ENCODE data around the gene ZNF581.

The ZNF581 gene

GRCh38 chr19:55668603-55669348 is 25.3 kb downstream of the ZNF581 start:
- no peak for DNase-seq

GRCh38 chr19:55669418-55670279 is 26.2 kb downstream of the ZNF581 start:
- DNase-seq = no peak

GRCh38 chr19:55670280-55671053 is 27.0 kb downstream of the ZNF581 start:
- no peak for DNase-seq

- DNase-seq = no peak
Measured at GRCh38 chr19:55671054-55671378, 27.6 kb downstream of the ZNF581 start.

GRCh38 chr19:55672418-55672817 is 29.0 kb downstream of the ZNF581 start:
- DNase-seq = no peak

GRCh38 chr19:55673465-55673864 is 30.0 kb downstream of the ZNF581 start:
- DNase-seq = no peak

- no peak for DNase-seq
Measured at GRCh38 chr19:55673889-55674288, 30.4 kb downstream of the ZNF581 start.

- DNase-seq = no peak
Measured at GRCh38 chr19:55674459-55674840, 31.0 kb downstream of the ZNF581 start.

- peak; percentile 95 for DNase-seq
Measured at GRCh38 chr19:55674841-55675660, 31.6 kb downstream of the ZNF581 start, which contains the start of gene EPN1. Gene EPN1 (plus strand): TSS chr19:55675226. CDS start chr19:55678628, 3,402 bp downstream.

GRCh38 chr19:55675661-55676354 is 32.4 kb downstream of the ZNF581 start:
- no peak for DNase-seq

- no peak for DNase-seq
Measured at GRCh38 chr19:55676383-55676782, 32.9 kb downstream of the ZNF581 start.

GRCh38 chr19:55676889-55677505 is 33.5 kb downstream of the ZNF581 start:
- no peak for DNase-seq

GRCh38 chr19:55677572-55678028 is 34.2 kb downstream of the ZNF581 start:
- no peak for DNase-seq

- DNase-seq = no peak
Measured at GRCh38 chr19:55678121-55678671, 34.7 kb downstream of the ZNF581 start.

- DNase-seq = no peak
Measured at GRCh38 chr19:55679343-55680257, 36.2 kb downstream of the ZNF581 start.

GRCh38 chr19:55680339-55681130 is 37.1 kb downstream of the ZNF581 start:
- no peak for DNase-seq

GRCh38 chr19:55681131-55682092 is 38.0 kb downstream of the ZNF581 start:
- DNase-seq = no peak
